Hippocampal formation (tissue), 2 donors: Measurements from ENCODE around the gene LAMC2.
"Not testable (repeated sequence)": the region's sequence is repeated elsewhere in the genome, so short reads cannot be mapped to it uniquely, and the experiment has no call there.

Experiments
- DNase-seq, 2 donors: peaks; one replicate each; lab custom pipeline; 2025; lab: John Stamatoyannopoulos, UW

Gene LAMC2

DNA sequence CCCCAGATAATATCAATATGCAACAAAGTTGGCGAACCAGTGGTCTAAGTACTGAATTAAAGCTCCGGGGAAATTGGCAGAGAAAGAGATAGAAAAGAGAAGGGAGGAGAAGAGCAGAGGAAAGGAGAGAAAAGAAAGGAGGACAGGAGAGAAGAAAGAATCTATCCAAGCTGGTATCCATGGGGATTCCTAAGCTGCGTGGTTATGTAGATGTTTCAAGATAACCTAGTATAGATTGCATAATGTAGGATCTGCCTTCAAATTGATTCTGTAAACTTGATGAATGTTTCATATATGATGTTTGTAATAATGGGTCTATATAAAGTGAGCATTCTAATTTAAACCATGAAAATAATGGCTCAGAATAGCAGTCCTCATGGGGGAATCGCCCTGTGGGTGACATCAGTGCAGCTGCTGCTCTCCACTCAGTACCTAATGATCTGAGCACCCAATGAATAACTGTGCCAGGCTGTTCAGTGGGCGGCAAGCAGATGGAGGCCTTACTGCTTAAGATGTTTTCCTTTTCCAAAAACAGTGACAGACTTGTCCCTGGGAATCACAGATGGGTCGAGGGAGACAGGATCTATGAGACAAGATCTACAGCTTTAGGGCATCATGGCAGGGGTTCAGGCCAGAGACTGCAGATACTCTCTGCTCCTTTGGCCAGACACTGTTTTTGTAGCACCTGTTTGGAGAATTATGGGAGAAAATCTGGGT, 78.0 kb downstream of the LAMC2 start:
- peak in 1 of 2 donors; percentile 63 for DNase-seq

DNA sequence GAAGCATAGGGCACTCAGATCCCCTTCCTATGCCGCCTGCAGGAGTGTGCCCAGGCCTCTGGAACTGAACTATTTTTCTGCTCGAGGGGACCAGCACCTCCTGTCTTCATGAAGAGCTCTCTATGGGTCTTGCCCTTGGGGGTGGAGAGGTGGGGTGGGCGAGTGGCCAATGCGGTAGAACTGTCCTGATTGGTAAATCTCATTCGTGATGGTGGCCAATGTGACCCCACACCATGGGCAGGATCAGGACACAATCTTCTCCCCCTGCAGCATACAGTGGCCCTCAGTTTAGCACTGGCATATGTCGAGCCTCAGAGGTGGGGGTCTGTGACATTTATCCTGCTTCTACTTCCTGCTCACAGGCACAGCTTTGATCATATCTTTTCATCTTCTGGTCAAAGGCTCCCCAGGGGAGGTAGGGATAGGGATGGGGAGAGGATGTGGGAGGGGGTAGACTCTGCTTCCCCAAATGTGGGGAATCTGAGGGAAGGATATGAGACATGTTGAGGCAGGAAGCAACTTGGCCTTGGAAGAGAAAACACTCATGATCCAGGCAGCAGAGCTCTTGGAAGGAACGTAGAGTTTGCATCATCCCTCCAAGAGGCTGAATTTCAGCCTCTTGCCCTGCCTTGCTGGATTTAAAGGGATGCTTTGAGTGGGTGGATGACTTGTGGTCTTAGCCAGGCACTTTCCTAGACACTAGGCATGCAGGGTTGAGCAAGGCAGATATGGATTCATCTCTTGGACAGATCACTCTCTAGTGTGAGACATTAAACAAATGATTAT, 81.8 kb downstream of the LAMC2 start:
- no peak for DNase-seq

DNA sequence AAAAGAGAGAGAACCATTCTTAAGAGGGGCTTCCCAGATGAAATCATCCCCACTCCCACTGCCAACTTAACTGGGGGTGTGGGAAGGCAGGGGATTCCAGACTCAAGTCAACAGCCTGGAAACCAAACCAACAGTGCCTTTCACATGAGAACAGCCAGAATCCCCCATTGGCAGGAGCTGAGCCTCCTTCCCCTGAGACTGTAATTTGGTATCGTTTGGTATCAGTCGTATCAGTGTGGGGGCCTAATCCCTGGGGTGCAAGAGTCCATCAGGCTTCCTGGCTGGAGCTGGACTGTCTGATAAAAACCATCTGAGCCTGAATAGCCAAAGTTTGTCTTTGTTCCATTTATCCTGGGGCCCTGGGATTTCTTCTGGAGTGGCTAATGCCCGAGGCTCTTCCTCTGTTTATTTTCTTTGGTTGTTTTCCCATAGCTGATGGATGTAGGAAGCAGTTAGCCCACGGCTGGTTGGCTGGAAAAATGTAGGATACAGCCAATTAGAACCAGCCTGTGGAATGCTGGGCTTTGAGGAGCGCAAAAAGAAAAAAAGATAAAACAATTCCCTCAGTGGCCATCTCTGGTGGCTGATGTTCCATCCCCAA, 84.6 kb downstream of the LAMC2 start:
- DNase-seq, result no peak

DNA sequence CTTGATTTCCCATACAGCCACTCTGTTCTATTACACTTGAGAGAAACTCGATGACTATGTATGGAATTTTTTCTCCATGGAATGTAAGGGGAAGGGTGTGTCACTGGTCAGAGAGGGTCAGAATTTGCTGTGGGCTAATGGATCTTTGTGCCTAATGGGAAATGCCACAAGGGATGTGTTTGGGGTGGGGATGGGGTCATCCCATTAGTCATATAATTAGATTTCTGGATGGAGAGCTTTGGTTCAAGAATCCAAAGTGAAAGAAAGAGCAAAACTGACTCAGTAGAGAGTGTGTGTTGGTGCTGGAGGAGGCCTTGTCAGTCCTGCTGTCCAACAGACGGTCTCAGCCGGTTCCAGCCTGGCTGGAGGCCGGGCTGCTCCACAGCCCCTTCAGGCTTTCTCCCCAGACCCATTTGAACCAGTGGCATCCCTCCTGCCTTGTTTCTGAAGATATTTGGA, 86.4 kb downstream of the LAMC2 start:
- no peak for DNase-seq

DNA sequence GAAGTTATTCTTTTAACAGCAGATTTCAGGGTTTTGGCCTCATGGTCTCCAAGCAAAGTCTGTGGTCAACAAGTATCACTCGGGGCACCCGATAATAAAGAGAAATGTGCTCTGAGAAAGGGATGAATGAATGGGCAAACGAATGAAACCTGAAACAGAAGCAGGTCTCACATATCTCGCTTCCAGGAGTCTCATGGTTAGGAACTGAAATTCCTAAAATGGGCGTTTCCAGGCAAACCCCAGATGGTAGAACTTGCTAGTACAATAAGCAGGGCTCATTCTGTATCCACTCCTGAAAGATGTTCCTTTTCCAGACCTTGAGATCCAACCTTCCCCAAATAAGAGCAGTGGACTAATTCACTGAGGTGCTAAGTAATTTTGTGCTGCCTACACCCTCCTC, 87.2 kb downstream of the LAMC2 start:
- no peak for DNase-seq

DNA sequence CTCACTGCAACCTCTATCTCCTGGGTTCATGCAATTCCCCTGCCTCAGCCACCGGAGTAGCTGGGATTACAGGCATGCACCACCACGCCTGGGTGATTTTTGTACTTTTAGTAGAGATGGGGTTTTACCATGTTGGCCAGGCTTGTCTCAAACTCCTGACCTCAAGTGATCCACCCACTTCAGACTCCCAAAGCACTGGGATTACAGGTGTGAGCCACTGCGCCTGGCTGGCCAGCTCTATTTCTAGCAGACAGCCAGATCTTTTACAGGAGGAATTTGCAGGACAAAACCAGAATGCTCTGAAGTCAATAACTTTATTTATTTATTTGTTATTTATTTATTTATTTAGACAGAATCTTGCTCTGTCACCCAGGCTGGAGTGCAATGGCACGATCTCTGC, 87.9 kb downstream of the LAMC2 start:
- DNase-seq, result not testable (repeated sequence)

DNA sequence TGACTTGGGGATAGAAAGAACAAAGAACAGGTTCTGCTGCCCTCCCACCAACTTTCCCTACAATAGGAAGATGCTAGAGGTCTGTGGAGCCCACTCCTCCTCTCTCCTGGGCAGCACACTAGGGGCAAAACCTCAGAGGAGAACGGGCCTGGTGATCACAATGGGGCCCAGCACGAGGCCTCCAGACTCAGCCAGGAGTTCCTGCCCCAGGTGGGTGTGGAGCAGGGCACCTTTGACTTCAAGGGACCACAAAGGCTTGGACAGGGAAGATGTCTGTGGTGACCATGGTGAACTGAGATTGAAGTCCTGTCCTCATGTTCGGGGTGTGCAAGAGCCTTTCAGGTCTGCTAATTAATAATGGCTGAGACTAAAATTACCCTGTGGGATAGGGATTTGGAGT, 88.8 kb downstream of the LAMC2 start:
- DNase-seq, result no peak

DNA sequence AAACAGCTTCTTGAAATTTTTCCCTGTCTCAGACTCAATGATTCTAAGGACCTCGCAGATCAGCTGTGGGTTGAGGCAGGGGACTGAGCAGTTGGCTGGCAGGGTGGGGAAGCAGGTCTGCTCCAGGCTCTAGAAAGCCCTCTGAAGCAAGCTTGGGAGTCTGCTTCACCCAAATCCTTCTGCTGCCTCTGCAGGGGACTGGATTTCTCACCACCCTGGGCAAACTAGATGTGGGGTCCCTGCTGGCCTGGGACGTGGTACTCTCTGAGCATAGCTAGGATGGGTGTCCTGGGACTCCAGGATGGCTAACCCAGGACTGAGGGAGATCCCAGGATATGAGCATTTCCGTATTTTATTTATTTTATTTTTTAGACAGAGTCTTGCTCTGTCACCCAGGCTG, 89.3 kb downstream of the LAMC2 start:
- DNase-seq, result no peak

DNA sequence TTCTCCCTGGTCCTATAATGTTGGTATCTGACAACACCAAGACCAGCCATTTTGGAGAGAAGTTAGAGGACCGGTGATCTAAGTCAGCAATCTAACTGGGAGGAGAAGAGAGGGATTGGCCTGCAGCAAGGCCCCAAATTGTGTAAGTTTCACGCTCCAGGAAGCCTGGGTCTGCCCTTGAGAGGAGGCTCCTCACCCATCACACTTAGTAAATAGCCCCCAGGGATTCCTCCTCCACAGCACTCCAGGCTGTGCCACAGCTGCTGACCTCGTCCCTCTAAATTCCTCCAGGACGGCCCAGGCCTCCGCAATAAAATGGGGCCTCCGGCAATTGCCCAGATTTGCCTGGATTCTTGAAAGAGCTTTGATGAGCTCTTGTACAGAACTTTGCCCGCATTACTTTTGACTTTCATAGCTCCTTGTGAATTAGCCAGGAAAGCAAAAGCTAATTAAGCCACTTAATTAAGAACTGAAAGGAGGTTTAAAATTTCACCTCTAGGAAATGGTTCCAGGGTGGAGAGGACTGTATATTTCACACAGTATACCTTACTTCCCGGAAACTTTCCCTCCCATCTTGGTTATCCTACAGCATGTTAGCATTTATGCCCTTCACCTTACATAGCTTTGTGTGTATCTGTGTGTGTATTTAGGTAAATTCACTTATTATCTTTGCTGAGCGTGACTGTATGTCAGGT, 90.5 kb downstream of the LAMC2 start:
- no peak for DNase-seq

DNA sequence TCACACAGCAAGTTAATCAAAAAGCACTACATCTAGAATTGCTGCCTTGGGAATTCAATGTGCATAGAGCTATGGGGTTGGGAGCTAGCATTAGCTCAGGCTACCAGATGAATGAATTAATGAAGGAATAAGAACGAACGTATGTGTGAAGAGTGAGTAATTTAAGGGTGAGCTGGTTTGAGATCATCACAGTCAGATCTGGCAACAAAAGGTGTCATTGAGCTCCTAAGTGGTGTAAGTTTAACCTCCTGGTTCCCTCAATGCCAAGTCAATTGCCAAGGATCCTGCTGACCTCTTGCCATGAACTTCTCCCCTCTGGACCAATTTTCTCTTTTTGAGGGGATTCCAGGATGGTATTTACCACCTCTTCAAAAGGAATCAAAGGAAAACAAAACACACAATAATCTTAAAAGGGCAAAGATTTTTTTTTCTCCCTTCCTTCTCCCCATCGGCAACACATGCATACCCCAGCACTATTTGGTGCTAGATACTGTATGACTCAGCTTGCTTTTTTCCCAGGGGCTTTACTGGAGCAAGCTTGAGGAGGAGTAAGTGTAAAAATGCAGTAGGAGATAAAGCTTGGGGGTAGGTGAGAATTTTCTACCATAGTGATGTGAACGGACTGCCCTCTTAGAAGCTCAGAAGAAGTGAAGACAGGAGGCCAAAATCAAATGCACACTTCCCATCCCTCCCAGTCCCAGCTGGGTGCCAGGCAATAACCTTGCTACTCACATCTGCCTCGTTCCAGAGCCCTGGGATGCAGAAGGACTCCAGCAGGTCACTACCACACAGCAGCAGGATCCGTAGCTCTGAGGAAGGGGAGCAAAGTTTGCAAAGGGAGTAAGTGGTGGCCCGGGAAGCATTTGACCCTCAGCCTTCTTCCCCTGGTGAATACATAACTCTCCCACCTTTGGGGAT, 92.0 kb downstream of the LAMC2 start:
- no peak for DNase-seq

DNA sequence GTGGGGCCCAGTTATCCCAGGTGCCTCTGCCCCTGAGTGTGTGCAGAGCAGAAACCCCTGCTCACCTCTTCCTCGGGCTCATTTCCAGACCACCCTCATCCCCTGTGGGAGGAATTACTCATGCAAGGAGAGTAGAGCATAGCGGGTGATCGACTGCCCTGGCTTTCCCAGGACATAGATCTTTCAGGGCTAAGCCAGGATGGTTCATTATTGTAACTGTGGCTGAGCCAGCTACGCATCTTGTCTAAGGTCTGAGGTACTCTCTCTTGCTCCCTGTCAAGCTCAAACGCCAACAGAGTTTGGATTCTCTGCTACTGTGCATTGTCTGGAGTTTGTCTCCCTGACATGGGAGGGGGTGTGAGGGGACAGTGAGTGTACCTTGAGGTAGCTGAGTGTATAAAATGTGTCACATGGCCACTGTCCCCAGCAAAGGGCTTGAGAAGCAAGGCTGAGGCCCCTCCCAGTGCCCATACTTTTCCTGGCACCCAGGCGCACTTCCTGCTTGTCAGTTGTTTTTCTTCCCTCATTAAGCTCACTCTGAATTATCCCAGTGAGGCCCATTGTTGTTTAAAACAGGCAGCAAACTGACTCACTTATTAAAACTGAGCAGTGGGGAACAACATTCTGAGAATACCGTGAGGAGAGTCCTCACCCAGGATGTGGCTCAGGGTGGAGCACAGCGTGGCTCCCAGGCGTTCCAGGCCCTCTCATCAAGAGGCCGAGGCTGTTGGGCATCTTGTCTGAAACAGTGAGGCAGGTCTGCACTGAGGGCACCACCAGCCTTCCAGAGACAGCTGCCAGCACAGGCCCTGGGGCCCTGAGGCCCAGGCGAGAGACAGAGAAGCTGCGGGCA, 92.9 kb downstream of the LAMC2 start:
- no peak for DNase-seq

DNA sequence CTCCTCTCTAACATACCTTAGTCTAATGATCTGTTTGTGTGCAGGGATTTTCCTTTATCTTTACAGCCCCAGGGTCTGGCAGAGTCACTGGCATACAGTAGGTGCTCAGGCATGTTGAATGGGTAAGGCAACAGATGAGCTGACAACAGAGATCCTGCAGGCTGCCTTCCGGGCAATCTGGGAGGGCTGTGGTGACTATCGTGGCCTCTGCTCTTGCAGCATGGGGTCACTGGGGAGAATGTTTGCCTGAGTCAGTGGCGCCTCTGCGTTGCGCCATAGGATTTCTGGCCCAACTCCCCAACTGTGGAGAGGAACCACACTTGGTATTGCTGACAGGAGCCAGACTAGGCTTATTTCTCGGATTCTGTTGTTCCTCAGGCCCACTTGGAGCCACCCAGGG, 93.8 kb downstream of the LAMC2 start:
- no peak for DNase-seq

DNA sequence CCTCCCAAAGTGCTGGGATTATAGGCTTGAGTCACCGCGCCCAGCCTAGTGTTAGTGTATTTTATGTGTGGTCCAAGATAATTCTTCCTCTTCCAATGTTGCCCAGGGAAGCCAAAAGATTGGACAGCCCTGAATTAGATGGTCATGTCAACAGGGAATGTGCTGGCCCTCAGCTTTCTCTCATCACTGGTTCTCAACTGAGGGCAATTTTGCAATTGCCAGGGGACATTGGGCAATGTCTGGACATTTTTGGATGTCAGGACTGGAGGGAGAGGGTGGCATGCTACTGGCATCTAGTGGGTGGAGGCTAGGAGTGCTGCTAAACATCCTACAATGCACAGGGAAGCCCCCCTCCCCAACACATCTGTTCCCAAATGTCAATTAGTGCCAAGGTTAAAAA, 95.0 kb downstream of the LAMC2 start:
- no peak for DNase-seq

DNA sequence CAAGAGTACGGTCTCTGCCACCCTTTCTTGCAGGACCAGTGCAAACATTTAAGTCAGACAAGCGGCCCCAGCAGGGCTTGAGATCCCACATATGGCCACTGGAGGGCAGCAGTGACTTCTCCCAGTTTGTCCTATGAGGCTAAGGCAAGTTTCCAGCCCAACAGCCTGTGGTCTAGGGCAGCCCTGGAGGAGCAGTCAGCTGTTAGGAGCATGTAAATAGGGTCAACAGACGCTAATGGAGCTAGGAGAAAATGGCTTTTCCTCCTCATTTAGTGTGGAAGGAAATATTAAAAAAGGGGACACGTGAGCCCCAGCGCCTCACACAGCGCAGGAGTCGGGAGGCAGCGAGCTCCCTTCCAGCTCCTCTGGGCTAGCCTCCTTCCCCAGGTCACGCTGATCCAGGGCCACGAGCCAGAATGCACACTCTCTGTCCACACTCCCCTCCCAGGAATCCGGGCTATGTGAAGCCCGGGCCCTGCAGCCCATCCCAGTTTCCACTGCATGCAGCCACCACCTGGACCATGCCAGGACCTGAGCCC, 95.6 kb downstream of the LAMC2 start:
- peak; percentile 80 to 82 for DNase-seq

DNA sequence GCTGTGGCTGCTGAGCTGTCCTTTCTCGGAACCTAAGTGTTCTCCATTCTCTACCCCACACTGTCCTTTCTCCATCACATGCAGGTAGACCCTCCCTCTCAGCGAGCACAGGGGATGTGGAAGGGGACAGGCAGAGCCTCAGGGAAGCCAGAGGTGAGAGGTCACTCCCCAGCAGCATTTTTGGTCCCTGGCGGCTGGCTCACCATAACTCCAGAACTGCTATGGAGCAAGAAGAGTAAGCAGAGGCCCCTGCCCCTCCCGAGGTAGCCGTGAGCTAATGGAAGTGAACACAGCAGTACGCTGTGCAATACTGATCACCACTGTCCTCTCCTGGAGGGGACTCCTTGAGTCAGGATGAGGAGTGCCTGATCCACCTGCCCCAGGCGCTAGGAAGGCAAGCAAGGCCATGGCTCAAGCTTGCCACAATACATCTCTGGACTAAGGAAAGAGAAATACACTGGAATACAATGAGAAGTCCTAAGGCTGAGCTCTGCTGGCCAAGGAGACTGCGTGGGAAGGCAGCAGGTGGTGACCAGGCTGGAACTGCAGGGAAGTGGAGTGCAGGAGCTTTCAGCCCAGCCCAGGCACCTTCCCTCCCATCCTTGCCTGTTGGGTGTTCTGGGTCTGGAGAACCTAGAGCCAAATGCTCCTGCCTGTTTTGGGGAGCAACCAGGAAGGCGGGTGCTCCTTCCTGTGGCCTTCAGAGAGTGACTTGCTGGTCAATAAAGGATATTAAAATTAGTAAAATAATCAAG, 96.2 kb downstream of the LAMC2 start:
- no peak for DNase-seq

DNA sequence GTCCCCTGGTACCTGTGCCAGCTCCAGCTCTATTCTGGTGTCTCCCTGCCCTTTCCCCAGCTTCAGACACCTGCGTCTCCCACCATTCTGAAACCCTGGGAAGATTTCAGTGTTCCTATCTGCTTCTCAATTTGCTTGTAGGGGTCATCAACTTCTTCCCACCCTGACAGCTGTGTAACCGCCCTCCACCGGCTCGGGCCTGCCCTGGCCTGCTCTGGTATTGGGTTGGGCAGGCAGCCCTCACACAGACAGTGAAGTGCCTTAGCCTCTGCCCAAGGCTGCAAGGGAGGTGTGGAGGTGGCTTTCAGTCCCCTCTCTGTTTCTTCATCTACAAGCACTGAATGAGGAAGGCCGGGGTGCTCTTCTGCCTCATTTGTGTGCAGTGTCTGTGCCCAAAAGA, 97.2 kb downstream of the LAMC2 start:
- no peak for DNase-seq

DNA sequence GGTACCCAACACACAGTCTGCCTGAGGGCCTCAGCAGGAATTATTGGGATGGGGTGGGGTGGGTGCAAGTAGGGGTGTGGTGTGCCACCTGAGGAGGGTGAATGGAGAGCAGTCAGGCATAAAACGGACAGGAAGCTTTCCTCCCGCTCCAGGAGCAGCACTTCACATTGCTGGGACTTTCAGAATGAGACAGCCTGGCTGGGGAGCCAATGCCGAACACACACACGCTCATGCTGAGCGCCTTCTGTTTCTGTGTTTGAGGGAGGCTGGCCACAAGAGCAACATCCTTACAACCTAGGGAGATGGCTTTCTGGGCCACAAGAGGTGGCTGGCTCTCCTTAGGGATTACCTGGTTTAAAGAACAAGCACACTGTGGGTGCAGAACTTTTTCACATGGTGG, 98.0 kb downstream of the LAMC2 start:
- no peak for DNase-seq

DNA sequence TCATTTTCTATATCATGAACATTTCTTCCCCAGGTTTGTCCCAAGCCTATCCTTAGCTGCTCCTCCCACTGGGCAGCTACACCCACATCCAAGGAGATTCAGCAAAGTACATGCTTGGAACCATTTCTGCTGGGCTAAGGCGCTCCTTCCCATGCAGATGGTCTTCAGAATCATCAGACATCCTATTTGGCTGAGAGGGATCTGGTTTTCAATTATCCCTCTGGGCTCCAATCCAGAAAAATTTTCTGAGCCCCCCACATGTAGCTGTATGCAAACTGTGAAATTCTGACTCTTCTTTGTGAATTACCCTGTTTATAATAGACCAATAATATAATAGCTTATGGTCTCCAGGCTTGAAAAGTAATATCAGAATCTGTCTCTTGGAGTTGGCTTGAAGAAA, 99.2 kb downstream of the LAMC2 start:
- DNase-seq, result no peak

DNA sequence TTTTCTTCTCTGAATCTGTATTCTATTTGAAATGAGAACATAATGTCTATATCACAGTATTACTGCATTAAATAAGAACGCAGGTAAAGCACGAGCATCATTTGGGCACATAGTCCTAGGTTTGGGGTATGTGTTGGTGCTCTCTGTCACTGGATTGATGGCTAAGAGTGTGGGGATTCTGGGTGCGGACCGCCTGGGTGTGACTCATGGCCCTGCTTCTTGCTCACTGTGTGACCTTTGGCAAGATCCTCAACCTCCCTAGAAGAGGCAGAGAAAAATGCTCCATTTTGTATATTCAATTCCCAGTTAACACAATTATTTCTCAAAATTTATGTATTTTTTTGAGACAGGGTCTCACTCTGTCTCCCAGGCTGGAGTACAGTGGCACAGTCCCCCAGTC, 99.7 kb downstream of the LAMC2 start:
- no peak for DNase-seq
